Smooth muscle cell of the coronary artery (primary cell): ENCODE results near the gene ZNF236. TPM values are rescaled to one million over a fixed set of nuclear protein-coding genes. Genes with fewer than 3 reads are reported as not detected.

ENCODE experiments used
- total RNA-seq: library from RNA; depleted of rRNA; stranded (reverse); fragments of >200 nt; gene quantifications from 2 replicates; pipeline ENCODE4 v1.2.3, GENCODE V29; 2014; ENCODE audit warnings: low replicate concordance

The ZNF236 gene
- 7.5 and 10.6 TPM in 2 replicates for total RNA-seq

DNA sequence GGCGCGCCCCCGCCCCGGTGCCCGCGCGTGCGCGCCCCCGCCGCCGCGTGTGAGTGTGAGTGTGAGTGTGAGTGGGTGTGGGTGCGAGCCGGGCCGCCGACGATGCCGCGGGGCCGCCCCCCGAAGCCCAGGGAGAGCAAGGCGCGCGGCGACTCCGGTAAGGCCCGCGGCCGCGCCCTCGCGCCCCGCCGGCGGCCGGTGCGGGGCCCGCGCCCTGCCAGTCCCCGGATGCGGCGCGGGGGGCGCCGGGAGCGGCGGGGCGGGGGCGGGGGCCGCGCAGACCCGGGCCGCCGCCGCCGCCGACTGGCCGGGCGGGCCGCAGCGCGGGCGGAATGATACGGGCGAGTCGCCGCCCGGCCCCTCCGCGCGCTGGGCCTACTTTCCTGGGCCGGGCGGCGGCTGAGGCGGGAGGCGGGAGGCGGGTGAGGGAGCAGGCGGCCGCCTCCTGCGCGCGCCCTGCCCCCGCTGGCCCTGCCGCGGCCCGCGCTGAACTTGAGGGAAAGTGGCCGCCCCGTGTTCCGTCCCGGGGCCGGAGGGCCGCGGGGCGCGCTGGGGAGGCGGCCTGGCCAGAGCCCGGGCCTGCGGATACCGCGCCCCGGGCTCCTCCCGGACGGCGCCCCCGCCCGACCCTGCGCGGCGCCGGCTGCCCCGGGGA lies at the start of gene ZNF236:
ZNF236 (plus strand) TSS at position 52 of the 655 bp plus-strand sequence; CDS start at position 103, 51 bp downstream.

